Measurements from ENCODE around the gene CLIP3. TPM values are rescaled to one million over a fixed set of nuclear protein-coding genes. Genes with fewer than 3 reads are reported as not detected.

Gene CLIP3
- total and polyA plus RNA-seq, 2 experiments from 2014 or later, result 15.1 to 19.1 TPM

- TF ChIP-seq REST (IDR thresholded peaks at IDR 0.05; ENCODE audit: unreplicated experiment) (no peak), CREB1 (CRISPR knock-in tag; IDR thresholded peaks at IDR 0.05; ENCODE audit: low read depth) (no peak), EZH2phosphoT487 (IDR thresholded peaks at IDR 0.05; ENCODE audit: unreplicated experiment) (no peak), ZNF331 (CRISPR knock-in tag; IDR thresholded peaks at IDR 0.05; ENCODE audit: low read depth) (no peak), POLR2AphosphoS5 (IDR thresholded peaks at IDR 0.05; ENCODE audit: low read depth) (no peak), NANOG (IDR thresholded peaks at IDR 0.05; ENCODE audit: borderline replicate concordance) (no peak), STAT1 (IDR thresholded peaks at IDR 0.05; ENCODE audit: unreplicated experiment) (no peak)
- TF ChIP-seq, protein P1, sequence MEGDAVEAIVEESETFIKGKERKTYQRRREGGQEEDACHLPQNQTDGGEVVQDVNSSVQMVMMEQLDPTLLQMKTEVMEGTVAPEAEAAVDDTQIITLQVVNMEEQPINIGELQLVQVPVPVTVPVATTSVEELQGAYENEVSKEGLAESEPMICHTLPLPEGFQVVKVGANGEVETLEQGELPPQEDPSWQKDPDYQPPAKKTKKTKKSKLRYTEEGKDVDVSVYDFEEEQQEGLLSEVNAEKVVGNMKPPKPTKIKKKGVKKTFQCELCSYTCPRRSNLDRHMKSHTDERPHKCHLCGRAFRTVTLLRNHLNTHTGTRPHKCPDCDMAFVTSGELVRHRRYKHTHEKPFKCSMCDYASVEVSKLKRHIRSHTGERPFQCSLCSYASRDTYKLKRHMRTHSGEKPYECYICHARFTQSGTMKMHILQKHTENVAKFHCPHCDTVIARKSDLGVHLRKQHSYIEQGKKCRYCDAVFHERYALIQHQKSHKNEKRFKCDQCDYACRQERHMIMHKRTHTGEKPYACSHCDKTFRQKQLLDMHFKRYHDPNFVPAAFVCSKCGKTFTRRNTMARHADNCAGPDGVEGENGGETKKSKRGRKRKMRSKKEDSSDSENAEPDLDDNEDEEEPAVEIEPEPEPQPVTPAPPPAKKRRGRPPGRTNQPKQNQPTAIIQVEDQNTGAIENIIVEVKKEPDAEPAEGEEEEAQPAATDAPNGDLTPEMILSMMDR (conservative IDR thresholded peaks at IDR 0.05; ENCODE audit: low read depth in 2 of 2), result no peak
Observed at GRCh38 chr19:36081894-36082293, 49.2 kb upstream of the CLIP3 start (continued).

DNA sequence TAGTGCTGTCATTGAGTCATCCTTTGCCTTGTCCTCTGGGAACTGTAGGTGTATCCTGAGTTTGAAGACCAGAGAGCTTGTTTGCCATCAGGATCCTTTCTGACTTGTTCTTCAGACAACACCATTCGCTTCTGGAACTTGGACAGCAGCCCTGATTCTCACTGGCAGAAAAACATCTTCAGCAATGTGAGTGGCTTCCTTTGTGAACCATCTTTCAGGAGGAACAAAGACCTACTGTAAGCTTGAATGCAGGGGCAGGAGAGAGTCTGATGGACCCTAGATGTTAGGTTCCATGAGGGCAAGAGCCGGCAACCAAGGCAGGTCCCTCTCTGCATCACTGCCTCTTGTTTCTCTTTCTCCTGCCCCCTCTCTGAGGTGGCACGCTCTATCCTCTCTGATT is 48.7 kb upstream of the CLIP3 start:
- DNase-seq (ENCODE audit: low spot score) (no peak), ATAC-seq (no peak)
- H3K36me3 ChIP-seq (ENCODE audit: insufficient read depth), result peaks cover 30% of the 10 kb centered on the region
- TF ChIP-seq POLR2AphosphoS5 (IDR thresholded peaks at IDR 0.05; ENCODE audit: low read depth) (no peak), REST (IDR thresholded peaks at IDR 0.05; ENCODE audit: unreplicated experiment) (no peak), CREB1 (CRISPR knock-in tag; IDR thresholded peaks at IDR 0.05; ENCODE audit: low read depth) (no peak)
- H3K27me3 ChIP-seq (ENCODE audit: insufficient read depth), result no peaks in the 10 kb centered on the region
- Mint-ChIP-seq H3K36me3 (ENCODE audit: low read depth) (peaks cover 69% of the 10 kb centered on the region), H3K4me3 (no peak overlapping the region), H3K27ac (no peak overlapping the region), H3K4me1 (no peaks in the 10 kb centered on the region), H3K27me3 (ENCODE audit: insufficient read depth, low read depth, poor library complexity) (peaks cover 6% of the 10 kb centered on the region), H3K9me3 (no peaks in the 10 kb centered on the region)
- no peak overlapping the region for H3K4me3 ChIP-seq
- H2AFZ ChIP-seq, result no peak overlapping the region
- H3K4me2 ChIP-seq, result no peak overlapping the region
- no peak overlapping the region for H3K27ac ChIP-seq (ENCODE audit: low read depth)
- H3K79me2 ChIP-seq (replicated peaks; ENCODE audit: insufficient read depth), result no peaks in the 10 kb centered on the region
- H3F3A ChIP-seq (replicated peaks; ENCODE audit: low read depth), result 0 out of 2 replicates have a peak, but pooled peaks cover 11% of the 10 kb centered on the region
- no peaks in the 10 kb centered on the region for H3K4me1 ChIP-seq (ENCODE audit: insufficient read depth)
- H3K9me2 ChIP-seq (ENCODE audit: insufficient read depth), result no peaks in the 10 kb centered on the region
- H4K20me1 ChIP-seq (replicated peaks; ENCODE audit: insufficient read depth), result peaks cover 20% of the 10 kb centered on the region
